Suprapubic skin (tissue), 4 donors: Measurements from ENCODE around the gene PTPRF. TPM values are rescaled to one million over a fixed set of nuclear protein-coding genes. Genes with fewer than 3 reads are reported as not detected.
A peak's percentile ranks its signal among the peaks of the same experiment; 100 is the strongest.

Experiments used
- DNase-seq, 2 donors: peaks; one replicate each; pipeline ENCODE4 v3.0.0-alpha.2; 2019; ENCODE audit warnings: low spot score in 2 of 2
- H3K27ac ChIP-seq: fragments of 200-600 bp; sonication (generic); one replicate; pipeline ENCODE4 v1.5.1; 2019
- H3K27me3 ChIP-seq: fragments of 200-600 bp; sonication (generic); one replicate; pipeline ENCODE4 v1.5.1; 2019
- H3K36me3 ChIP-seq: fragments of 200-600 bp; sonication (generic); one replicate; pipeline ENCODE4 v1.5.1; 2019
- H3K4me1 ChIP-seq: fragments of 200-600 bp; sonication (generic); one replicate; pipeline ENCODE4 v1.5.1; 2019
- H3K4me3 ChIP-seq: fragments of 200-600 bp; sonication (generic); one replicate; pipeline ENCODE4 v1.5.1; 2019; ENCODE audit warnings: mild to moderate bottlenecking
- H3K9me3 ChIP-seq: fragments of 200-600 bp; sonication (generic); one replicate; pipeline ENCODE4 v1.5.1; 2019
- EP300 ChIP-seq: sonication (generic); formaldehyde crosslinking; IDR thresholded peaks from one replicate; pipeline ENCODE4 v1.6.1; 2017; ENCODE audit warnings: antibody characterized with exemption
- POLR2A ChIP-seq, 2 donors: fragments of 450-650 bp; IDR thresholded peaks; one replicate each; pipeline ENCODE4 v1.6.1; 2017; ENCODE audit warnings: antibody characterized with exemption in 2 of 2, mild to moderate bottlenecking in 2 of 2, moderate library complexity in 2 of 2
- POLR2AphosphoS5 ChIP-seq, 3 donors: sonication (generic); formaldehyde crosslinking; IDR thresholded peaks; one replicate each; pipeline ENCODE4 v1.6.1; 2017; ENCODE audit warnings: antibody characterized with exemption in 3 of 3
- WGBS: methylation state at CpG from one replicate; pipeline ENCODE4 v1.1.5; 2018; 5-methylcytosine and 5-hydroxymethylcytosine counted together
- total RNA-seq, 4 donors: library from RNA; depleted of rRNA; stranded (reverse); fragments of >200 nt; gene quantifications; one replicate each; pipeline ENCODE4 v1.1.0, GENCODE V29; 2016
- TF ChIP-seq, protein P1 (sequence below), 2 donors: fragments of 200-600 bp in 1 of 2; fragments of 450-650 bp in 1 of 2; sonication (generic) in 1 of 2; IDR thresholded peaks; one replicate each; pipeline ENCODE4 v1.5.1; 2016 to 2019; ENCODE audit warnings: antibody characterized with exemption in 2 of 2, mild to moderate bottlenecking in 1 of 2, moderate library complexity in 1 of 2

PTPRF gene
- total RNA-seq, 4 donors from 2014 or later = 209 to 373 (median 289) TPM

GRCh38 chr1:43522431-43522775, 8.3 kb upstream of the PTPRF start:
- TF ChIP-seq POLR2A (IDR thresholded peaks at IDR 0.05) = no peak
- TF ChIP-seq, protein P1, sequence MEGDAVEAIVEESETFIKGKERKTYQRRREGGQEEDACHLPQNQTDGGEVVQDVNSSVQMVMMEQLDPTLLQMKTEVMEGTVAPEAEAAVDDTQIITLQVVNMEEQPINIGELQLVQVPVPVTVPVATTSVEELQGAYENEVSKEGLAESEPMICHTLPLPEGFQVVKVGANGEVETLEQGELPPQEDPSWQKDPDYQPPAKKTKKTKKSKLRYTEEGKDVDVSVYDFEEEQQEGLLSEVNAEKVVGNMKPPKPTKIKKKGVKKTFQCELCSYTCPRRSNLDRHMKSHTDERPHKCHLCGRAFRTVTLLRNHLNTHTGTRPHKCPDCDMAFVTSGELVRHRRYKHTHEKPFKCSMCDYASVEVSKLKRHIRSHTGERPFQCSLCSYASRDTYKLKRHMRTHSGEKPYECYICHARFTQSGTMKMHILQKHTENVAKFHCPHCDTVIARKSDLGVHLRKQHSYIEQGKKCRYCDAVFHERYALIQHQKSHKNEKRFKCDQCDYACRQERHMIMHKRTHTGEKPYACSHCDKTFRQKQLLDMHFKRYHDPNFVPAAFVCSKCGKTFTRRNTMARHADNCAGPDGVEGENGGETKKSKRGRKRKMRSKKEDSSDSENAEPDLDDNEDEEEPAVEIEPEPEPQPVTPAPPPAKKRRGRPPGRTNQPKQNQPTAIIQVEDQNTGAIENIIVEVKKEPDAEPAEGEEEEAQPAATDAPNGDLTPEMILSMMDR (IDR thresholded peaks at IDR 0.05) = no peak
- TF ChIP-seq POLR2AphosphoS5 (IDR thresholded peaks at IDR 0.05) = no peak
- TF ChIP-seq EP300 = no peak
- Histone ChIP-seq H3K9me3 (no peaks in the 10 kb centered on the region), H3K27ac (no peak overlapping the region), H3K4me1 (no peaks in the 10 kb centered on the region), H3K27me3 (peaks cover 9% of the 10 kb centered on the region), H3K36me3 (no peaks in the 10 kb centered on the region), H3K4me3 (no peak overlapping the region)
- WGBS = 95% methylated on average over 1 of the region's 1 CpG
- no peak for DNase-seq

- Histone ChIP-seq H3K27me3 (peaks cover 9% of the 10 kb centered on the region), H3K4me1 (no peaks in the 10 kb centered on the region), H3K27ac (no peak overlapping the region), H3K9me3 (no peaks in the 10 kb centered on the region), H3K36me3 (no peaks in the 10 kb centered on the region), H3K4me3 (no peak overlapping the region)
- TF ChIP-seq POLR2AphosphoS5 (IDR thresholded peaks at IDR 0.05) = no peak
- TF ChIP-seq EP300 = no peak
- TF ChIP-seq POLR2A (IDR thresholded peaks at IDR 0.05) = no peak
- TF ChIP-seq, protein P1 (IDR thresholded peaks at IDR 0.05) = no peak
- DNase-seq = peak; percentile 21 to 41
- WGBS = 83% methylated on average over 13 of the region's 13 CpGs
These were observed 7.8 kb upstream of the PTPRF start for GRCh38 chr1:43522776-43523480.

DNA sequence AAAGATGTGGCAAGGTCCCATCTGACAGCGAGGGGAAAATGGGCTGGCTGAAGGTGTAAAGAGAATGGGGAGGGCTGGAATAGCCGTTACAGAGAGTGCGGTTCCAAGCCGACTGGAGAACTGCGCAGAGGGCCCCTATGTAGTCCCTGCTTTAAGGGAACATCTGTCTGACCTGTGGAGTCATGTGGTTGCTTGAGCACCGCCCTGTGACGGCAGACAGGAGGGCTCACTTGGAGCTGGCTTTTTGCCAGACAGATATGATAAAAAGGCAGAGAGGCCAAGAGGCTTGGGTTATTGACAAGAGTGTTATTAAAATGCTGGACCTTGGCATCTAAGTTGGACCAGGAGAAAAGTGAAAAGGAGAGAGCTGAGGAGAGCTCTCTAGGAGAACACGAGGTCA, 5.9 kb upstream of the PTPRF start:
- DNase-seq = peak in 1 of 2 donors; percentile 7
- Histone ChIP-seq H3K27ac (no peak overlapping the region), H3K27me3 (peaks cover 4% of the 10 kb centered on the region), H3K9me3 (no peaks in the 10 kb centered on the region), H3K4me3 (no peak overlapping the region), H3K36me3 (no peaks in the 10 kb centered on the region), H3K4me1 (peaks cover 6% of the 10 kb centered on the region)
- WGBS = 67% methylated on average over 8 of the region's 8 CpGs
- TF ChIP-seq POLR2AphosphoS5 (IDR thresholded peaks at IDR 0.05) (no peak), POLR2A (IDR thresholded peaks at IDR 0.05) (no peak), EP300 (no peak)

DNA sequence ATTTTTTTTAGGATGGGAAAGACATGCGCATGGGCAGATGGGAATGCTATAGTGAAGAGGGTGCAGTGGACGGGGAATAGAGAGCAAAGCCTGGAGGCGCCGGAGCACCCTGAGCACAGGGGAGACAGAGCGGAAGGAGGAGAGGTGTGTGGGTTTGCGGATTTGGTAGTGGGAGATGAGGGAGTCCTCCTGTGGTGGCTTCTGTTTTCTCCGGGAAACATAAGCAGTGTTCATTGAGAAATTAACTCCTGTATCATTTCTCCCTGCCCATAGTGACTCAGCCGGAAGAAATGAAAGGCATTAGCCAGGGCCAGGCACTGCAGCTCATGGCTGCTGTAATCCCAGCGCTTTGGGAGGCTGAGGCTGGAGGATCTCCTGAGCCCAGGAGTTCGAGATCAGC, 4.7 kb upstream of the PTPRF start:
- no peak for DNase-seq
- H3K4me1 ChIP-seq = peaks cover 14% of the 10 kb centered on the region
- no peak overlapping the region for H3K27ac ChIP-seq
- WGBS = 79% methylated on average over 10 of the region's 10 CpGs
- no peaks in the 10 kb centered on the region for H3K9me3 ChIP-seq
- no peak for TF ChIP-seq POLR2AphosphoS5 (IDR thresholded peaks at IDR 0.05)
- TF ChIP-seq EP300 = no peak
- no peak for TF ChIP-seq POLR2A (IDR thresholded peaks at IDR 0.05)
- TF ChIP-seq, protein P1 (IDR thresholded peaks at IDR 0.05) = no peak
- H3K27me3 ChIP-seq = peaks cover 1% of the 10 kb centered on the region
- no peak overlapping the region for H3K4me3 ChIP-seq
- H3K36me3 ChIP-seq = no peaks in the 10 kb centered on the region

DNA sequence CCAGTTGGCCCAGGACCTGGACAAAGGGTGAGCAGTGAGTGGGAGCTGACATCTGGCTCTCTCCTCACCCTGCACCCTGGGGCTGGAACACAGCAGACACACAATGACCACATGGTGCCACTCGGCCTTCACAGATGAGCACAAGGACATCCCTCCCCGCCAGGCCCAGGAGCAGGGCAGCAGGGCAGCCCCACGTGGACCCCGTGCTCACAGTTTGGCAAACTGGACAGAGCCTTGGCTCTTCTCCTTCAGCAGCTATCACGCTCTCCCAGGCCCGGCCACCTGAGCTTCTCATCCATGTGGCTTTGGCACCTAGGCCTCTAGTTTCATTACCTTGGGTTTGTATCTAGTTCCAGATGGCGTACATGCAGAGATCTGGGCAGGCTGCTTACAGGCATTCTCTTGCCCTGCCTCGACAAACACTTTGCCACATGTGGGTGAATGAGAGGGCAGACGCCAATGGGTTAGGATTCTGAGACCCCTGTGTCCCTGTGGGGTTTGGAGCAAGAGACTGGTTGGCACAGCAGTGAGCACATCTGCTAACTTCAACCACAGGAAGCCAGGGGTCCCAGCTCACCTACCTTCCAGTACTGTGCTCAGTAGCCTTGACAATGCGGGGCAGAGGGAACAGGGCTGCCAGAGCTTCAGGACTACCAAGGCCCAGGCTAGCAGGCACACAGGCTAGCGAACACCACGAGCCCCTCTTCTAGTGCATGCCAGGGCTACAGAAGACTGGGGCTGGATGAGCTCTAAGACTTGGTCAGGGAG, 3.4 kb upstream of the PTPRF start:
- 92% methylated on average over 6 of the region's 12 CpGs for WGBS
- TF ChIP-seq POLR2AphosphoS5 (IDR thresholded peaks at IDR 0.05) = no peak
- TF ChIP-seq, protein P1 (IDR thresholded peaks at IDR 0.05) = no peak
- no peak for TF ChIP-seq EP300
- no peak for TF ChIP-seq POLR2A (IDR thresholded peaks at IDR 0.05)
- no peaks in the 10 kb centered on the region for H3K9me3 ChIP-seq

More for the DNA sequence above, 3.4 kb upstream of the PTPRF start:
- Histone ChIP-seq H3K27me3 (no peaks in the 10 kb centered on the region), H3K27ac (no peak overlapping the region), H3K36me3 (no peaks in the 10 kb centered on the region), H3K4me1 (peaks cover 21% of the 10 kb centered on the region), H3K4me3 (no peak overlapping the region)
- no peak for DNase-seq
